GM19035 (cell line): ENCODE results near the gene MYMX.
"Not testable (repeated sequence)": the region's sequence is repeated elsewhere in the genome, so short reads cannot be mapped to it uniquely, and the experiment has no call there.

Source experiments
- ATAC-seq: cut with Tn5 transposase; IDR thresholded peaks from one replicate; pipeline ENCODE4 v1.9.1; 2021; ENCODE audit not compliant: unreplicated experiment

MYMX gene

DNA sequence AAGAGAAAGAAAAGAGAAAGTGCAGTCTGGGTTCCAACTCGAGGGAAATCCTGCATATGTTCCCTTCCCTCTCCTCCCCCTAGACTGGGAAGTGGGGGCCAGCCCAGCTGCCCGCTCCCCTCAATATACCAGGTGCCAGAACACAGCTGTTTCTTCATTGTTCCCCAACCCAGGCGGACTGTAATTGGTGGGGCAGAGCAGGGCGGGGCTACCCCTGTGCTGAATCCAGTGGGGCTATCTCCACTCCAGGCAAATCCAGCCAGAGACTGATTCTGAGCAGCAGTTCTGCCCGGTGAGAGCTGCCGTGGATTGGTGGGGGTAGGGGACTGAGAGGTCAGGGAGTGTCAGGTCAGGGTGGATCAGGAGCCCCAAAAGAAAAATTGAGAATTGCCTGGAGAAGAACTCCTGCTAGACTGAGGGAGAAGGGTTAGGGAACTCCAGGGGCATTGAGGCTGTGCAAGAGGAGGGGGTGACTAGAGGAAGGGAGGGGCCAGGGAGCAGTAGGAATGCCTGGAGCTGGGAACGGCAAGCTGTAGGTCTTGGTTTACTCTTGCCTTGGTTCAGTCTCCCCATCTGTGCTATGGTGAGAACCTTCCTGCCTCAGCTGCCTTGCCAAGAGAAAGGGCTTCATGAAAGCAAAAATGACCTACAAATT lies at the start of gene MYMX:
Gene MYMX (plus strand): TSS at position 250 of the 655 bp plus-strand sequence. CDS start 546 bp downstream, outside the sequence.
- no peak for ATAC-seq

DNA sequence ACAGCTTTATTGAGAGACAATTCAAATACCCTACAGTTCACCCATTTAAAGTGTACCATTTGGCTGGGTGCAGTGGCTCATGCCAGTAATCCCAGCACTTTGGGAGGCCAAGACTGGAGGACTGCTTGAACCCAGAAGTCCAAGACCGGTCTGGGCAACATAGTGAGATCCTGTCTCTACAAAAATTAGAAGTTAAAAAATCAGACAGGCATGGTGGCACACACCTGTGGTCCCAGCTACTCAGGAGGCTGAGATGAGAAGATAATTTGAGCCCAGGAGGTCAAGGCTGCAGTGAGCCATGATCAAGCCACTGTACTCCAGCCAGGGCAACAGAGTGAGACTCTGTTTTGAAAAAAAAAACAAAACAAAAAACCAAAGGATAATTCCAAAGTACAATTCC lies 49.2 kb upstream of the MYMX start:
- no peak for ATAC-seq

DNA sequence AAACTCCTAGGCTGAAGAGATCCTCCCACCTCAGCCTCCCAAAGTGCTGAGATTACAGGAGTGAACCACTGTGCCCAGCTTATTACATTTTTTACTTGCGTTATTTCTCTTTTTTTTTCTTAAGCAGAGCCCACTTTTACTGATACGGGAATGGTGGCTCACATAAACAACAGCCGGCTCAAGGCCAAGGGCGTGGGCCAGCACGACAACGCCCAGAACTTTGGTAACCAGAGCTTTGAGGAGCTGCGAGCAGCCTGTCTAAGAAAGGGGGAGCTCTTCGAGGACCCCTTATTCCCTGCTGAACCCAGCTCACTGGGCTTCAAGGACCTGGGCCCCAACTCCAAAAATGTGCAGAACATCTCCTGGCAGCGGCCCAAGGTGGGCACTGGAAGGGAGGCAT lies 47.6 kb upstream of the MYMX start:
- no peak for ATAC-seq

DNA sequence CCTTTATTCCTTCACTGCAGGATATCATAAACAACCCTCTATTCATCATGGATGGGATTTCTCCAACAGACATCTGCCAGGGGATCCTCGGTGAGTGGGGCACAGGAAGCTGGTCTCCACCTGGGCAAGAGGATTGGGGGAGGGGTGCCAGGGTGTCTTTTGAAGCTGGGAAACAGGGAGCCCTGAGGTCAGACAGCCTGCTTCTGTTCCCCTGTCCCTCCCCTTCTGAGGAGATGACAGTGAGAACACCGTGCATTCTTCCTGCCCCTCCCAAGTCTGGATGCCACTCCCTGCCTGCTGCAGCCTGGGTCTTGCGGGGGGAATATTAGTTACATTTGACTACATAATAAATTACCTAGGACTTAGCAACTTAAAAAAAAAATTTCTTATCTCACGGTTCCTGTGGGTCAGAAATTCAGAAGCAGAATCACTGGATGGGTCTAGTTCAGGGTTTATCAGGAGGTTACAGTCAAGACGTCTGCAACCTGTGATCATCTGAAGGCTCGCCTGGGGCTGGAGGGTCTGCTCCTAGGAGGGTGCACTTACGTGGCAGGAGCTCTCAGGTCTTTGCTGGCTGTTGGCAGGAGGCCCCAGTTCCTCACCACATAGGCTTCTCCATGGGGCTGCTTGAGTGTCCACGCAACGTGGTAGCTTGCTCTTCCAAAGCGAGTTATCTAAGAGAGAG lies 46.7 kb upstream of the MYMX start:
- ATAC-seq = no peak

DNA sequence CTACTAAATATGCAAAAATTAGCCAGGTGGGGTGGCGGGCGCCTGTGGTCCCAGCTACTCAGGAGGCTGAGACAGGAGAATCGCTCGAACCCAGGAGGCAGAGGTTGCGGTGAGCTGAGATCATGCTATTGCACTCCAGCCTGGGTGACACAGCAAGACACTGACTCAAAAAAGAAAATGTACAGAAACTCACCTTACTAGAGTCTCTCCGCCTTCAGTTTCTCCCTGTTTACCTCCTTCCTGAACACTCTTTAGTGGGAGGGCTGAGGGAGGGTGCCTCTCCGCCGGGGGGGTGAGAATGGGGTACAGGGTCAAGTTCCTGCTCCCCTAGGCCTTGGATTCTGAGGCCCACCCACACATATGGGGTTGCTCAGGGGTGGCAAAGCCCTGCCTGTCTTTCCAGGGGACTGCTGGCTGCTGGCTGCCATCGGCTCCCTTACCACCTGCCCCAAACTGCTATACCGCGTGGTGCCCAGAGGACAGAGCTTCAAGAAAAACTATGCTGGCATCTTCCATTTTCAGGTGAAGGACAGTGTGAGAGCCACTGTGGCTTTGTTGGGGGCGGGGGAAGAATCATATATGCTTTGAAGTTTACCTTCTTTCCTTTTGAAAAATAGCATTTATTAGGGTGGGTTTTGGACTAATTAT lies 44.7 kb upstream of the MYMX start:
- ATAC-seq = no peak

DNA sequence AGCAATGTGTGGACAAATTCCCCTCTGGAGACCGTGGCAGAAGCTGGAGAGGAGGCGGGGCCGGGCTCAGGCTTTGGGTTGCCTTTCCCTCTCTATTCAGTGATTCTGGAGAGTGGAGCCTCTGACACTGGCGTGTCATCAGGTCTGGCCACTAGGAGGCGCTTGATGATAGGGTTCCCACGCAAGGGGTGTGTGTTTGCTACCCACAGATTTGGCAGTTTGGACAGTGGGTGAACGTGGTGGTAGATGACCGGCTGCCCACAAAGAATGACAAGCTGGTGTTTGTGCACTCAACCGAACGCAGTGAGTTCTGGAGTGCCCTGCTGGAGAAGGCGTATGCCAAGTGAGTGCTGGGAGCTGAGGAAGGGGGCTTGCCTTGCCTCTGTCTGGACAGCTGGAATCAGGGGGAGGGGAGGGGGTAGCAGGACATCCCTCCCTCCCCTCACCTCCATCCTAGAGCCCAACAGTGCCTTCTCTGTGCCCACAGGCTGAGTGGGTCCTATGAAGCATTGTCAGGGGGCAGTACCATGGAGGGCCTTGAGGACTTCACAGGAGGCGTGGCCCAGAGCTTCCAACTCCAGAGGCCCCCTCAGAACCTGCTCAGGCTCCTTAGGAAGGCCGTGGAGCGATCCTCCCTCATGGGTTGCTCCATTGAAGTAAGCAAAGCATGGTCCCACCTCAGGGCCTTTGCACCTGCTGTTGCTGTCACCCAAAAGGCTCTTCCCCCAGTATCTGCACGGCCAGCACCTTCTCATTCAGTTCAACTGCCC lies 43.8 kb upstream of the MYMX start:
- ATAC-seq = peak; percentile 59

DNA sequence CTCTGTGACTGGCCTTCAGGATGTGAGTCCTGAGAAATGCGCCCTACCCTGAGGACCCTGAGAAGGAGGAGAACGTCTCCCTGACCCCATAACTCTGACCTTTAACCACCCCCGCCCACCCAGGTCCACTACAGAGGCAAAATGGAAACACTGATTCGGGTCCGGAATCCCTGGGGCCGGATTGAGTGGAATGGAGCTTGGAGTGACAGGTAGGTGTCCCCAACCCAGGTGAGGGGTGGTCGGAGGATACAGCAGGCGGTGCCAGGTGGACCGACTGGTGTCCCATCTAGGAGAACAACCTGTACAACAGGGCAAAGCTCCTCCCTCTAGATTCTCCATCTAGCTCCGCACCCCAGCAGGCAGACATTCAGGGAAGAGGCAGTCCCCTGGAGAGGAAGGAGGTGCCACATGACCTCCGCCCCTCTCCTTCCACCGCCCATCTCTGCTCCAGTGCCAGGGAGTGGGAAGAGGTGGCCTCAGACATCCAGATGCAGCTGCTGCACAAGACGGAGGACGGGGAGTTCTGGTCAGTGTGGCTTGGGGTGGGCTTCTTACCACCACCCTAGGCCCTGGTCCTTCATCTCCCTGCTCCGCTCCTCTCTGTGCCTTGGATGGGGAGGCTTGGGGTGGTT lies 40.5 kb upstream of the MYMX start:
- no peak for ATAC-seq

DNA sequence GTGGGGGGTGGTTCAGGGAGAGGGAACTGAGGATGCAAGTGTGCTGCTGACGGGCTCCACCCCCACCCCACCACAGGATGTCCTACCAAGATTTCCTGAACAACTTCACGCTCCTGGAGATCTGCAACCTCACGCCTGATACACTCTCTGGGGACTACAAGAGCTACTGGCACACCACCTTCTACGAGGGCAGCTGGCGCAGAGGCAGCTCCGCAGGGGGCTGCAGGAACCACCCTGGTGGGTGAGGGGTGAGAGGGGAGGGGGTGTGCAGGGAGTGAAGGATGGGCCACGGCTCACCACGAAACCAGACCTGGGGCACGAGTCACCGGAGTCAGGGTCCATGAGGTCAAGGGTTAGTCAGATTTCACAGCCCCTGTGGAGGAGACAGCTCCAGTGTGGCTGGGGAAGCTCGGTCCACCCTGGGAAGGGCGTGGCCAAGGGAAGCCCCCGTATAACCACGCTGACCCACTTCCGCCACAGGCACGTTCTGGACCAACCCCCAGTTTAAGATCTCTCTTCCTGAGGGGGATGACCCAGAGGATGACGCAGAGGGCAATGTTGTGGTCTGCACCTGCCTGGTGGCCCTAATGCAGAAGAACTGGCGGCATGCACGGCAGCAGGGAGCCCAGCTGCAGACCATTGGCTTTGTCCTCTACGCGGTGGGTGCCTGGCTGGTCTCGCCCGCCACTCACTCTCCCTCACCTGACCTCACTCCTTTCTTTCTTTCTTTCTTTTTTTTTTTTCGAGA lies 39.8 kb upstream of the MYMX start:
- ATAC-seq = peak; percentile 51

DNA sequence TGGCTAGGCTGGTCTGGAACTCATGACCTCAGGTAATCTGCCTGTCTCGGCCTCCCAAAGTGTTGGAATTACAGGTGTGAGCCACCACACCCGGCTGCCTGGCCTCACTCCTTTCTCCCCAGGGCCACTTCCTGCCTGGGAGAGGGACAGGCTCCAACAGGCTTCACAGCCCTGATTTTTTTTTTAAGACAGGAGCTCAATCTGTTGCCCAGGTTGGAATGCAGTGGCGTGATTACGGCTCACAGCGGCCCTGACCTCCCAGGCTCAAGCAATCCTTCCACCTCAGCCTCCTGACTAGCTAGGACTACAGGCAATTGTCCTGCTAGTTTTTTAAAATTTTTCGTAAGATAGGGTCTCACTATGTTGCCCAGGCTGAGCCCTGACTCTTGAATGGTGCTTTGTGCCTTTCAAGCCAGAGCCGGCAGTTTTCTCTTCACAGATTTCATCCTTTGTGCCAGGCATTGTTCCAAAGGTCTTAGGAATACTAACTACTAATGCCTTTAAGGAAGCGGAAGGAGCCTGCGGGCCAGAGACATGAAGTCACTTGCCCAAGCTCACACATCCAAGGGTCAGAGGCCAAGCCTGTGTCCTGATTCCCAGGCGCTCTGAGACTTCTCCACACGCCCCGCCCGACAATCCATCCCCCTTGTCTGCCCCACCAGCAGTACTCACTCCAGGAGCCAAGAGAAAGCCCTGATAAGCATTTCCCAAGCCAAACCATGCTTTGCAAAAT lies 38.9 kb upstream of the MYMX start:
- ATAC-seq = no peak

DNA sequence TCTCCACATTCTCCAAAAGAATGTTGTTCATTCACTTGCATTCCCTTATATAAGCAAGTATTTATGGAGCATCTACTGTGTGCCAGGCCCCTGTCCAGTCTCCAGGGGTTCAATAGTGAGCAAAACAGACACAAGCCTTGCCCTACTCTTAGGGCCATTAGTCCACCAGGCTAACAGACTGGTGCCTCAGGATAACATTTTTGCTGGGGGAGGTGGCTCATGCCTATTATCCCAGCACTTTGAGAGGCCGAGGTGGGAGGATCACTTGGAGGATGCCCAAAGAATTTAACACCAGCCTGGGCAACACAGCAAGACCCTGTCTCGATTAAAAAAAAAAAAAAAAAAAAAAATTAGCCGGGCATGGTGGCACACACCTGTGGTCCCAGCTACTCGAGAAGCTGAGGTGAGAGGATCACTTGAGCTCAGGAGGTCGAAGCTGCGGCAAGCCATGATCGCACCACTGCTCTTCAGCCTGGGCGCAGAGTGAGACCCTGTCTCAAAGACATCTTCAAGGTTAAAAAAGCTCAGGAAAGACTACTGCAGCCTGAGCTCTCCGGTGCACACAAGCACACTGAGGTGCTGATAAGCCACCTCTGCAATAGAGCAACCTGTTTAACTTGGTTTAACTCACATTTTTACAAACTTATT lies 38.2 kb upstream of the MYMX start:
- no peak for ATAC-seq

DNA sequence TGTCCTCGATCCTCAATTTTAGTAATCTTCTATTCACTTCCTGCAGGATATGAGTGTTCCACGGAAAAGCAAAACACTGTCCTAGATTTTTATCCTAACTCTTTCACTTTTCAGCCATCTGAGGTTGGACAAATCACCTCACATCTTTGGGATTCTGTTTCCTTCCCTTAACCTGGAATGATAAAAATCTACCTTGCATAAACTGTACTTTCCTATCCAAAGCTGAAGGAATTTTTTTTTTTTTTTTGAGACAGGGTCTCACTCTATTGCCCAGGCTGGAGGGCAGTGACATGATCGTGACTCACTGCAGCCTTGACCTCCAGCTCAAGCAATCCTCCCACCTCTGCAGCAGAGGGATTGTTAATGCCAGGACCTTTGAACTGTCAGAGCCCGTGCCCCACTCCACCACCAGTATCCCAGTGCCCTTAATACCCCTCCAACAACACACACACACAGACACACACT lies 37.6 kb upstream of the MYMX start:
- no peak for ATAC-seq

DNA sequence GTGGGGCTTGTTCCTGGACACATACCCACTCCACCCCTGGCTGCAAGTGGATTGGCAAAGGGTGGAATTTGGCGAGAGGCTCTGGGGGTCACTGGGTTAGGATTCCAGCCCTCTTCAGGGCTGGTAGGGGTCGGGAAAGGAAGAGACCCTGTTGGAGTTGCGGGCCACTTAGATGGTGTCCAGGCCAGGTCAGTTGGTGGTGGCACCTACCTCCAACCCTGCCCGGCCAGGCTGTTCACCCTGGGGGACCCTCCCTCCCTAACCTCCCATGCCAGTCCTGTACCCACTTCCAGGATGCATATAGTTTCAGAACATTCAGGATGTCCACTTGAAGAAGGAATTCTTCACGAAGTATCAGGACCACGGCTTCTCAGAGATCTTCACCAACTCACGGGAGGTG lies 37.1 kb upstream of the MYMX start:
- ATAC-seq = no peak

DNA sequence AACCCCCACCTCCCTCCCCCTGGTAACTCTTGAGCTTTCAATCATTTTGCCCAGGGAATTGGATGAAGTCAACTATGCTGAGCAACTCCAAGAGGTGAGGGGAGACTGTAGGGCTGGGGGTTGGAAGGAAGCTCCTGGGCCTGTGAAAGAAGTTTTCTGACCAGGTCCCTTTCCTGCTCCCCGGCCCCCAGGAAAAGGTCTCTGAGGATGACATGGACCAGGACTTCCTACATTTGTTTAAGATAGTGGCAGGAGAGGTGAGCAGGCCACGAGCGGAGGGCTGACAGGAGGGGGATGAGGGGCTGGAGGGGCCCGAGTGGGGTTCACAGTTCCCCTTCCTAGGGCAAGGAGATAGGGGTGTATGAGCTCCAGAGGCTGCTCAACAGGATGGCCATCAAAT lies 36.3 kb upstream of the MYMX start:
- ATAC-seq = no peak

DNA sequence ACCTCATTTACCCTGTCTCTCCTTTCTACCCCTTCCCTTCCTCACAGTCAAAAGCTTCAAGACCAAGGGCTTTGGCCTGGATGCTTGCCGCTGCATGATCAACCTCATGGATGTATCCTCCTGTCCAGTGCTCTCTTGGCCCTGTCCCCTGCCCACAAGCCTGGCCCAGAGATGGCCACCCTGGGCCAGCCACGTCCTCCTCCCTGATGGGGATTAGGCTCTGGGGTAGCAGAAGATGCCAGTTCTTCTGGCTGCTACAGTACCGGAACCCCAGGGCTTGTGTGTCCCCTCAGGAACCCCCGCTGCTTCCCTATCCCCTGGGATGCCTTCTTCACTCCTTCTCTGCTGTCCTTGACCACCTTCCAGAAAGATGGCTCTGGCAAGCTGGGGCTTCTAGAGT lies 35.8 kb upstream of the MYMX start:
- no peak for ATAC-seq

DNA sequence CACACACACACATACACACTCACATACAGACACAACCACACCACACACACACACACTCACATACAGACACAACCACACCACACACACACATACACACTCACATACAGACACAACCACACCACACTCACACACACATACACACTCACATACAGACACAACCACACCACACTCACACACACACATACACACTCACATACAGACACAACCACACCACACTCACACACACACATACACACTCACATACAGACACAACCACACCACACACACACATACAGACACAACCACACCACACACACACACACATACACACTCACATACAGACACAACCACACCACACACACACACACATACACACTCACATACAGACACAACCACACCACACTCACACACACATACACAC lies 34.9 kb upstream of the MYMX start:
- not testable (repeated sequence) for ATAC-seq

DNA sequence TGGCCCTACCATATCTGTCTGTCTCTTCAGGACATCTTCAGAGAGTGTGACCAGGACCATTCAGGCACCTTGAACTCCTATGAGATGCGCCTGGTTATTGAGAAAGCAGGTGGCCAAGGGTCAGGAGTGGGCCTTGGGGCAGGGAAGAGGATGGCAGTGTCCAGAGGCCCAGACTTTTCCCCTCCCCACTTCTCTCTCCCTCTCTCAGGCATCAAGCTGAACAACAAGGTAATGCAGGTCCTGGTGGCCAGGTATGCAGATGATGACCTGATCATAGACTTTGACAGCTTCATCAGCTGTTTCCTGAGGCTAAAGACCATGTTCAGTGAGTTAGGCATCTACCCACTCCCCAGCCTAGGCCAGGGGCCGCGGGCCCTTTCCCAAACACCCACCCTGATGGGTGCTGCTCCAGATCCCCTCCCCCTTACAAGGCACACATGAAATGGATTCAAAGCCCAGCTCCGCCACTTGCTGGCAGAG lies 33.8 kb upstream of the MYMX start:
- no peak for ATAC-seq

DNA sequence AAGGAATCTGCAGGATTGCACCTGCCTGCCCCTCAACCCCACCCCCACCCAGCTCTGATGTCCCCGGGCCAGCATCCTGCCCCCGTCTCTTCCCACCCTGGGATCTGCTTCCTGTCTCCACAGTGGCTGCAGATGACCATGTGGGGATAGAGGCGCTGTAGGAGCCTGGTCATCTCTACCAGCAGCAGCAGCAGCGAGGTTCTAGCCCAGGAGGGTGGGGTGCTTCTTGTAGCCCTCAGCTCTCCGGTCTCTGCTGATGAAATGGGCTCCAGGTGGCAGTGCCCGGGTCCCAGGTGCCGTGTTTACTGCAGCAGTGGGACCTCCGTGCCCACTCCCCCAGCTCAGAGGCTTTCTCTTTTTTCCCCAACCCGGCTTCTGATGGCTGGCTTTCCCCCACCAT lies 32.9 kb upstream of the MYMX start:
- ATAC-seq = no peak

DNA sequence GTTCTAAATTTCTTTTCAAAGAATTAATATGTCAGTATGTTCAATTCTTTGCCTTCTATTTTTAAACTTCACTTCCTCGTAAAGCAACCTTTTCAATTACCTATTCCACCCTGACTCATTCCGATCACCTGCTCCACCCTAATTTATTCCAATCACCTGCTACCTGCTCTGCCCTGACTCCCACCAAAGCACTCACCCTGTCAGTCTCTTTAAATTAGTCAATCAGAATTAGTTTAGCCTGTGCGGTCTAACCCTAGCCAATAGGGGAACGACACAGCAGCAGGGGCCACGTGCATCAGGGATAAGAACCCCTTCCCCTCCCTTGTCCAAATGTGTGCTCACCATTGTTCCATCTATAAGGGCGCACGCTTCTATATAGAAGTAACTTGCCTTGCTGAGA lies 31.4 kb upstream of the MYMX start:
- not testable (repeated sequence) for ATAC-seq
